GM21737 (cell line): Measurements from ENCODE around the gene CHST11.

Source experiments
- ATAC-seq: cut with Tn5 transposase; IDR thresholded peaks from one replicate; pipeline ENCODE4 v1.9.1; 2021; ENCODE audit warnings: mild to moderate bottlenecking, moderate library complexity; ENCODE audit not compliant: unreplicated experiment

Gene CHST11

DNA sequence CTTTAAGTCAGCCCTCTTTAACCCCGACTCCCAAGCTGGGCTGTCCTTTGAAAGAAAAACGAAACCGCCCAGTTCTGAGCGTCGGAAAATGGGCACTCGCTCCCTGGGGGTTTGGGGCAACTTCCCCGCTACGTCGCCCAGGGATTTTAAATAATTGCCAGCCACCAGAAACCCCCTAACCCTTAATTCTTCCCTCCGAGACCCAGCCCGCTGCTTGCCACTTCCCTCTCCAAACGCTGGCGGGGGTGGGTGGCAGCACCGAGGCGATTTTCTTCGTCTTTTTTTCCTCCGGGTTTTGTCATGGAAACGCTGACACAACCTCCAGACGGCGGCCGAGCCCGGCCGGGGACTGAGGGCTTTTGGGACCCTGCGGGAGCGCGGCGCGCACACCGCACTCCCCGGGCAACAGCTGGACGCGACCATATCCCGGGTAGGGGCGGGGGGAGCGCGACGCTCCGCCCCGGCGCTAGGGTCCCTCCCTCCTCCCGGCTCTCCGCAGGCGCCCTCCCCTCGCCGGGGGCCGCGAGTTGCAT lies at the start of gene CHST11:
Gene CHST11, plus strand, starts transcription at position 532 of the 533 bp plus-strand sequence.
- peak; percentile 55 for ATAC-seq

DNA sequence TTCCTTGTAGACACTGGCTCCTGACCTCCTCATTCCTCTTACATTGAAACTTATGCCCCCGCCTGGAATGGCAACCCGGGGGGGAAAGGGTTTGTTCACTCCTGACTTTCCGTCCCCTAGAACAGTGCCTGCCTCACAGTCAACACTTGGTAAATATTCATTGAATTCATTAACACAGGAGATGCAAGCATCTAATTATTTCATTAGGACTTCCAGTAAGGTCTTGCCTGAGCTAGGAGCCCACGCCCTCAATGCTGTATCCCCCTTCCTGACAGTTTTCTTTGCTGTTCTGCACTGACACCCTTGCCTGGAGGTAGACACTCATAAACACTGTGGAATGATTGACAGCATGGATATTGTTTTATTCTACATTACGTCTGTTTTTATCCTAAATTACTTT lies 49.3 kb upstream of the CHST11 start:
- no peak for ATAC-seq

- ATAC-seq, result no peak
These were observed 48.8 kb upstream of the CHST11 start for GRCh38 chr12:104407922-104408321.

GRCh38 chr12:104410326-104410725 lies 46.4 kb upstream of the CHST11 start:
- ATAC-seq, result no peak

GRCh38 chr12:104410786-104411185 lies 46.0 kb upstream of the CHST11 start:
- ATAC-seq, result no peak

GRCh38 chr12:104411826-104412641 lies 44.7 kb upstream of the CHST11 start:
- no peak for ATAC-seq

- no peak for ATAC-seq
These were observed 44.1 kb upstream of the CHST11 start for GRCh38 chr12:104412681-104413080.

DNA sequence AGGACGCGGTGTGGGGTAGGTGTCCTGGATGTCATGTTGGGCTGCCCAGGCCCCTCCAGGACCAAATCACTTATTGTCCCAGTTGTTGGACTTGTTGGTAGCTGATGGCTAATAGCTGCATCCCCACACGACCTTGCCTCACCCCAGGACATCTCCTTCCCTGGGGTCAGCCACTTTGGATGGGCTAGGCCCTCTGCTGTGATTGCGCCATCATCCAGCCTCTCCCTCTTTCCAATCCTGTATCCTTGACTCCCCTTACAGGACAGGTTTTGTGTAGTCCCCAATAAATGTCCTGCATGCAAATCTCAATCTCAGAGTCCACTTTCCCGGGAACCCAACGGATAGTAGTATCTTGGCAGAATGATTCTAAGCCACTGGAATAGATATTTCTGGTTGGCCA lies 43.4 kb upstream of the CHST11 start:
- ATAC-seq, result no peak

GRCh38 chr12:104414581-104415341 lies 42.0 kb upstream of the CHST11 start:
- no peak for ATAC-seq

DNA sequence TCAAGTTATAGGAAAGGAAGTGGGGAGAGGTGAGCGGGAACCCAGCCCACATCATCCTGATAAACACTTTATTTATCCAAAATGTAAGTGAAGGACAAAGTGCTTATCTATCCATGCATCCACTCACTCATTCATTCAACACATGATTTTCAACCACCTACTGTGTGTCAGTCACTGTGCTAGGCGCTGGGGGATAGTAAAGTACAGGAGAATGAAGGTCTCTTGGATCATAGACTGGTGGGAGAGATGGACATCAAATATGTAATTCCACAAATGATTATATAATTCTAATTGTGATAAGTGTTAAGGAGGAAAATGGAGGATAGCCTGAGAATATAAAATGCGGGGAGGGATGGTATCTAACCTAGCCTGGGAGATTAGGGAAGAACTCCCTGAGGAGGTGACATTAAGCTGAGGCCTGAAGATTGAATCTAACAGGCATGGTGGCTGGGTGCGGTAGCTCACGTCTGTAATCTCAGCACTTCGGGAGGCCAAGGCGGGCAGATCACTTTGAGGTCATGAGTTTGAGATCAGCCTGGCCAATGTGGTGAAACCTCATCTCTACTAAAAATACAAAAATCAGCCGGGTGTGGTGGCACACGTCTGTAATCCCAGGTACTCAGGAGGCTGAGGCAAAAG lies 41.3 kb upstream of the CHST11 start:
- no peak for ATAC-seq

DNA sequence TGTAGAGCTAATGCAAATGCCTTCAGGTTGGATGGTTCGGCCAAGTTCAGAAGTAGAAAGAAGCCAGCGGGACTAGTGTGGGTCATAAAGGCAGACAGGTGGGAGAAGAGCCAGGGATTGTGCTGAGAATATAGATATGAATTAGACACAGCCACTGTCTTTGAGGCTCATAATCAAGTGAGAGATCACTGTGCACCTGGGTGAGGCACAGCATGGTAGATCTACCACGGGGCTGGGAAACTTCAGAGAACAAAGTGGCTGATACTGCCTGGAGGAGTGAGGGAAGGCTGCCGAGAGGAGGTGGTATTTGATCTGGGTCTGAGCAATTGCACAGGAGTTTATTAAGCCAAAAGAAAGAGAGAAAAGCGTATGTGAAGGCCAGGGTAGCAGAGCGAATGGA lies 40.6 kb upstream of the CHST11 start:
- ATAC-seq, result no peak

- ATAC-seq, result no peak
These were observed 40.2 kb upstream of the CHST11 start for GRCh38 chr12:104416585-104416984.

DNA sequence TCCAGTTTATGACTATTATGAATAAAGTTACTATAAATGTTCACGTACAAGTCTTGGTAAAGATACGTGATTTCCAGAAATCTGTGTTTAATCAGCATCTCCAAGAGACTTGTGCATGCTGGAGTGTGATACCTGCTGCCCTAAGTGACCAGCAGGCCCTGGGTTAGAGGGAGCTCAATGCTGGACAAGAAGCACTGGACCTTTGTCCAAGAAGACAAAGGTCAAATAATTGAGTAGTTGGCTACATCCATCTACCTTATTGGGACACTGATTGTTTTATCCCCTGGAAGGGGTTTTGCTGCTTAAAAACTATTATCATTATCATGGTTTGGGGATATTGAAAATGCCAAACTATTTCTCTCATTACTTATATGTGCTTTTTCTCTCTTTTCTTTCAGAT lies 37.0 kb upstream of the CHST11 start:
- no peak for ATAC-seq

DNA sequence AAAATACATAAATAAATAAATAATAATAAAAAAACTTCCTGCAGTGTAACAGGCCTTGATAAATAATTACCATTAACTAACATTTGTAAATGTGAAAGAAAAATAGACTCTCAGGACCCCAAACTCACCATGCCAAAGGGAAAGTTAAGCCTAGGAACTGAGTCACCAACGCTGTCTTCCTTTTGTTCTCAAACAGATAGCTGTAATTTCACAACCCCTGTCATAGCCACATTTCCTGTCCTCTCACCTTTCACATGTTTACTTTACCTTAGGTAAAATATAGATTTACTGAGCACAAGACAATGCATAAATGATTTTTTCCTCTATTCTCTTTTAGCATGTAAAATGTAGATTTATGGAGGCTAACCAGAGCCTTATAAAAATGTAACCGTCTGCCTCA lies 35.9 kb upstream of the CHST11 start:
- ATAC-seq, result no peak

GRCh38 chr12:104421343-104421742 lies 35.4 kb upstream of the CHST11 start:
- ATAC-seq, result no peak

DNA sequence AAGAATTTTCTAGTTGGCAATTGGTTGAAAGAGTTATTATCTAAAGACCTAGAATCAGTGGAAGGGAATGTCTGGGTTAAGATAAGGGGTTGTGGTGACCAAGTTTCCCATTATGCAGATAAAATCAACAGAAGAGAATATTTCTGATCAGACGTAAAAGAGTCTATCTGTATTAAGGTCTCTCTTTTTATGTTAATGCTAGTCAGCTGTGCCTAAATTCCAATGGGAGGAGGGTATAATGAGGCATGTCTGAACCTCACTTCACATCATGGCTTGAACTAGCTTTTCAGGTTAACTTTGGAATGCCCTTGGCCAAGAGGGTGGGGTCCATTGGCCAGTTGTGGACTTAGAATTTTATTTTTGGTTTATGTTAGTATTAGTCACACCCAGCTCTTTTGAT lies 34.3 kb upstream of the CHST11 start:
- ATAC-seq, result no peak

DNA sequence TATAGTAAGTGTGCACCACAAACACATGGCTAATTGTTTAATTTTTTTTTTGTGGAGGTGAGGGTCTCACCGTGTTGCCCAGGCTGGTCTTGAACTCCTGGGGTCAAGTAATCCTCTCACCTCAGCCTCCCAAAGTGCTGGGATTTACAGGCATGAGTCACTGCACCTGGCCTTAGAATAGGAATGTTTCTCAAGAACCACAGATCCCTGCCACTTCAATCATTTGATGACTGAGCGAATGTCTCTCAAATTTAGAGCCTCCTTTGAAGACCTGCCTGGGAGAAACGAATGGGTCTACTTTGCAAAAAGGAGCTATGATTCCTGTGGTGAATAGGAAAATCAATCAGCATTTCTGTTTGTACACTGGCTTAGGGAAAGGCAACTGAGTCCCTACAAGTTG lies 33.5 kb upstream of the CHST11 start:
- ATAC-seq, result no peak

GRCh38 chr12:104423809-104424208 lies 32.9 kb upstream of the CHST11 start:
- no peak for ATAC-seq

GRCh38 chr12:104424955-104425354 lies 31.8 kb upstream of the CHST11 start:
- no peak for ATAC-seq

DNA sequence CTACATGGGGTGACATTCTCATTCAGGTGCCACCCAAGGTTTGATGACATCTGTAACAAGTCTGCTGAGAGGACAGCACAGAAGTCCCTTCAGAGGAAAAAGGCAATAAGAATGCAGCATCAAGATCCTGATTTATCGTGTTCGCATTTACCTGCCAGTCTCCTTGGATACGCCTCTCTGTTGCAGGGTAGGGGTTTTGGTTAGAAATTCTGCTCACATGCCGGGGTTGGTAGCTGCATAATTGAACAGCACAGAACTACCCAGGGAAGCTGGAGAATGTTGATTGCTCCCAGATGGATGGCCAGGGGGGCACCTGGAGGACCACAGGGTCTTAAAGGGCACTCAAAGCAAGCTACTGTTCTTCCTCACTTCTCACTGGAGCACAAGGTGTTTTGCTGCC lies 31.1 kb upstream of the CHST11 start:
- no peak for ATAC-seq

GRCh38 chr12:104426926-104427546 lies 29.7 kb upstream of the CHST11 start:
- ATAC-seq, result no peak
